GM12892 (cell line): ENCODE measurements around the gene GPR3.

Experiments
- POLR2A ChIP-seq: IDR thresholded peaks from 2 replicates; pipeline ENCODE4 v1.6.1; 2011; ENCODE audit warnings: low read depth, low read length, control low read depth
- POLR2AphosphoS5 ChIP-seq: IDR thresholded peaks from 2 replicates; pipeline ENCODE4 v1.6.1; 2011; ENCODE audit warnings: low read depth, low read length, control low read depth

GRCh38 chr1:27367160-27367650 is 25.2 kb upstream of the GPR3 start:
- no peak for TF ChIP-seq POLR2AphosphoS5
- TF ChIP-seq POLR2A, result no peak
